H54 (cell line): ENCODE measurements around the gene TSEN54.

Experiments
- DNase-seq: peaks from one replicate; pipeline ENCODE4 v3.0.0; 2011; ENCODE audit warnings: low spot score, mixed read lengths; ENCODE audit not compliant: insufficient read length
- FAIRE-seq: peaks from 3 replicates; lab custom pipeline; 2011; peaks lifted over from hg19 to GRCh38; lab: Jason Lieb, UNC
- POLR2A ChIP-seq: IDR thresholded peaks from 2 replicates; pipeline ENCODE4 v1.6.1; 2011; ENCODE audit warnings: low read depth, mild to moderate bottlenecking, low read length

Gene TSEN54

DNA sequence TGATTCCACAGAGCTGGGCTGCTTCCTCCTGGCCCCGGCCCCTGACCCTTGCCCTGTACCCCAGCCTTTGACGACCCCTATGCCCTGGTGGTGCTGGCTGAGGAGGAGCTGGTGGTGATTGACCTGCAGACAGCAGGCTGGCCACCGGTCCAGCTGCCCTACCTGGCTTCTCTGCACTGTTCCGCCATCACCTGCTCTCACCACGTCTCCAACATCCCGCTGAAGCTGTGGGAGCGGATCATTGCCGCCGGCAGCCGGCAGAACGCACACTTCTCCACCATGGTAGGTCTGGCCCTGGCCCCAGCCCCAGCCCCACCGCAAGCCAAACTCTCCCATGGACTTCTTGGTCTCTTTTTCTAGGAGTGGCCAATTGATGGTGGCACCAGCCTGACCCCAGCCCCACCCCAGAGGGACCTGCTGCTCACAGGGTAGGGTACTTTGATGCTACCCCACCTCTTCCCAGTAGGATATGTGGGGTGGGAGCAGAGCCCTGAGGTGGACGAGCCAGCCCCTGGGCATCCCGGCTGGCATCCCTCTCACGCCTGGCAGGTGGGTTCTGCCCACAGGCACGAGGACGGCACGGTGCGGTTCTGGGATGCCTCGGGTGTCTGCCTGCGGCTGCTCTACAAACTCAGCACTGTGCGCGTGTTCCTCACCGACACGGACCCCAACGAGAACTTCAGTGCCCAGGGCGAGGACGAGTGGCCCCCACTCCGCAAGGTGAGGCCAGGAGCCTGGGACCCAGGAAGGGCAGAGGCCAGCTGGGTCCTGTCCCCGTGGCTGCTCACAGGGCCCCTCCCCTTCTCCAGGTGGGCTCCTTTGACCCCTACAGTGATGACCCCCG lies 52.3 kb downstream of the TSEN54 start:
- DNase-seq = no peak
- no peak for TF ChIP-seq POLR2A
- FAIRE-seq = no peak

DNA sequence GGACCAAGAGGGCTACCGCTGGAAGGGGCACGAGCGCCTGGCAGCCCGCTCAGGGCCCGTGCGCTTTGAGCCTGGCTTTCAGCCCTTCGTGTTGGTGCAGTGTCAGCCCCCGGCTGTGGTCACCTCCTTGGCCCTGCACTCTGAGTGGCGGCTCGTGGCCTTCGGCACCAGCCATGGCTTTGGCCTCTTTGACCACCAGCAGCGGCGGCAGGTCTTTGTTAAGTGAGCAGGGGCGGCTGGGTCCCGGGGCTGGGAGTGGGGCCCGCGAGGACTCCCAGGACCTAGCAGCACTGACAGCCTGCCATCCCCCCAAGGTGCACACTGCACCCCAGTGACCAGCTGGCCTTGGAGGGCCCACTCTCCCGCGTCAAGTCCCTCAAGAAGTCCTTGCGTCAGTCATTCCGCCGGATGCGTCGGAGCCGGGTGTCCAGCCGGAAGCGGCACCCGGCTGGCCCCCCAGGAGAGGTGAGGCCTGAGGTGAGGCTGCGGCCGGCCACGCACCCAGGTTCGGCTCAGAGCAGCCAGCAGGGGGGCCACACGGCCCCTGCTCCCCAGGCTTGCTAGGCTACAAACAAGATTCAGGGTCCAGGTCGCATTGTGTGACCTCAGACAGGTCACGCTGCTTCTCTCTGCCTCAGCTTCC lies 53.8 kb downstream of the TSEN54 start:
- TF ChIP-seq POLR2A = no peak
- no peak for FAIRE-seq
- no peak for DNase-seq

DNA sequence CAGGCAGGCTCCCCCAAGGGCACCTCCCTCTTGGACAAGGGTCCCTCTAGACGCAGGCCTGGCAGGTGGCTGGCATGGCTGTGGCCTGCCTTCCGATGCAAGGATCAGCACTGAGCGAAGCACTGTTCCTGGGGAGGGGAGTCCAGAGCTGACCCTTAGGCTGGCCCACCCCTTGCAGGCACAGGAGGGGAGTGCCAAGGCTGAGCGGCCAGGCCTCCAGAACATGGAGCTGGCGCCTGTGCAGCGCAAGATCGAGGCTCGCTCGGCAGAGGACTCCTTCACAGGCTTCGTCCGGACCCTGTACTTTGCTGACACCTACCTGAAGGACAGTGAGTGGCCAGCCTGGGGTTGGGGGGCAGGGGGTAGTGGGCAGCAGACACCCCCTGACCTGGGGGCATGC lies 54.4 kb downstream of the TSEN54 start:
- FAIRE-seq (no peak), DNase-seq (no peak)
- no peak for TF ChIP-seq POLR2A

DNA sequence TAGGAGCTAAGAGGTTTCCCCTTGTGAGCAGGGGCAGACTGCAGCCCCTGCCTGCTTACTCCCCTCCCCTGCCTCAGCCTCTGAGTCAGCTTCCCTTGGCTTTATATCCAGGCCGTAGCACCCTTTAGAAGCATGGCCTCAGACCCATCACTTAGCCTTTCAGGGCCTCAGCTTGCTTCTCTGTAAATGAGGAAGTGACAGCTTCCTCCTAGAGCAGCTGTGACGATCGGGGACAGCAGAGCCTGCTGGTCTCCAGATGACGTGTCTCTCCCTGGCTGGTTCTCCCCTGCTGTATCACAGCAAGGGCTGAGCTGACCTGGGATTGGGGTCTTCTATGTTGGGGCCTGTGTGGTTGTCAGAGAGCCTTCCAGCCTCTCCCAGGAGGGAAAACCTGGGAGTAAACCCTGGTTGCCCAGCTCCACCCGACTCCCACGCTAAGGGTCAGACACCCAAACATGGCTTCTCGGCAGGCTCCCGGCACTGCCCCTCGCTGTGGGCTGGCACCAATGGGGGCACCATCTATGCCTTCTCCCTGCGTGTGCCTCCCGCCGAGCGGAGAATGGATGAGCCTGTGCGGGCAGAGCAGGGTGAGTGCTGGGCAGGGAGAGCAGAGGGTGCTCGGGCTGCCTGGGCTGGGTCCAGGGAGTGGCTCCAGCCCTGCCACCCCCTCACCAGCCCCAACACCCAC lies 55.0 kb downstream of the TSEN54 start:
- FAIRE-seq (no peak), DNase-seq (no peak)
- TF ChIP-seq POLR2A = no peak

DNA sequence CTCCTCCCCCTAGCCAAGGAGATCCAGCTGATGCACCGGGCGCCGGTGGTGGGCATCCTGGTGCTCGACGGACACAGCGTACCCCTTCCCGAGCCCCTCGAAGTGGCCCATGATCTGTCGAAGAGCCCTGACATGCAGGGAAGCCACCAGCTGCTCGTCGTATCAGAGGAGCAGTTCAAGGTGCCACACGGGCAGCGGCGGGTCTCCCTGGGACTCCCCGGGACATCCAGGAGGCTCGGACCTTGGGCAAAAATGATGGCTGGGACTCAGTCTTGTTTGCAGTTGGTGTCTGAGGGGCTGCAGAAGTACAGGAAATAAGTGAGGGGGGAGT lies 55.5 kb downstream of the TSEN54 start:
- no peak for FAIRE-seq
- no peak for DNase-seq
- TF ChIP-seq POLR2A = no peak

DNA sequence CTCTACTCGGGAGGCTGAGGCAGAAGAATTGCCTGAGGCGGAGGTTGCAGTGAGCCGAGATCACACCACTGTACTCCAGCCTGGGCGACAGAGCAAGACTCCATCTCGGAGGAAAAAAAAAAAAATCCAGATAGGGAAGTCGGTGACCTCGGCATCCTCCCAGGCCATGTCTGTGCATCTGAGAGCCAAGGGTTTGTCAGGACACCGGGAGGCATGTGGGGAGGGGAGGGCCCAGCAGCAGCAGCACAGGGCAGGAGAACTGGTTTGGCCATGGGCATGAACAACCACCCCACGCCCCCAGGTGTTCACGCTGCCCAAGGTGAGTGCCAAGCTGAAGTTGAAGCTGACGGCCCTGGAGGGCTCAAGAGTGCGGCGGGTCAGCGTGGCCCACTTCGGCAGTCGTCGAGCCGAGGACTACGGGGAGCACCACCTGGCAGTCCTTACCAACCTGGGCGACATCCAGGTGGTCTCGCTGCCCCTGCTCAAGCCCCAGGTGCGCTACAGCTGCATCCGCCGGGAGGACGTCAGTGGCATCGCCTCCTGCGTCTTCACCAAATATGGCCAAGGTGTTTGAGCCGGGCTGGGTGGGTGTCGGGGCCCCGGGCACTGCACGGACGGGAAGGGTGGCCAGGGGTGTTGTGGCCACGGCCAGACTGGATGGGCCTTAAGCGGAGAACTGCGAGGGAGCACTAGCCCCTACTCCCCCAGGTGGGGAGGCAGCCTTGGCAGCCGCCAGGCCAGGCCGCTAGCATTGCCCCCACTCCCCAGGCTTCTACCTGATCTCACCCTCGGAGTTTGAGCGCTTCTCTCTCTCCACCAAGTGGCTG lies 56.6 kb downstream of the TSEN54 start:
- no peak for FAIRE-seq
- DNase-seq = no peak
- TF ChIP-seq POLR2A = no peak

DNA sequence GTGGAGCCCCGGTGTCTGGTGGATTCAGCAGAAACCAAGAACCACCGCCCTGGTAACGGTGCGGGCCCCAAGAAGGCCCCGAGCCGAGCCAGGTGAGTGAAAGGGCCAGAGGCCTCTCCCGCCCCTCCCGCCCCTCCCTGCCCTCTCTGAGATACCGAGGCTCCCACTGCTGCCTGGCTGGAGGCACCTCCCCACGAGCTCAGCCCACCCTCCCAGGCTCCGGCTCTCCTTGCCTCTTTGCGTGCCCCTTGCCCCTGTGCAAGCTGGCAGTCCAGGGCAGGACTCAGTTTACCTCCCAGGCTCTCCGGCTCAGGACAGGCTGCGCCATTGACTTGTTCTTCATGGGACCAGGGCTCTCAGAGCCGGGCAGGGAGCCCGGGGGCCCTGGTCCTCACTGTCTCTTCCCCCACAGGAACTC lies 57.2 kb downstream of the TSEN54 start:
- DNase-seq (no peak), FAIRE-seq (no peak)
- no peak for TF ChIP-seq POLR2A

DNA sequence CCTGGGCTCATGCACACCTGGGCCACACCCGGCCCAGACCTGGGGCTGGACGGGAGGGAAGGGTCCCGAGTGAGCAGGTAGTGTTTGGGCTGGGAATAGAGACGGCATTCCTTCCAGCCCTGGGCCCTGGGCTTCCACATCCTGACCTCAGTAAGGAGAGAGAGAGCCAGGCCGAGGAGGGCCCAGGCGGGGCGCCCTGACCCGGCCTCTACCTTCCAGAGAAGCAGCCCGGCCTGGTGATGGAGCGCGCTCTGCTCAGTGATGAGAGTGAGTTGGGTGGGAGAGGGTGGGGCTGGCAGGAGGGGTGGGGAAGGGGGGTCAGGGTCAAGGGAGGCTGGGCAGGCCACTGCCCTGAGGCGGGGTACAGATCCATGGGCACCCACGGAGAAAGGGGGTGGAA lies 57.7 kb downstream of the TSEN54 start:
- FAIRE-seq (no peak), DNase-seq (no peak)
- TF ChIP-seq POLR2A = no peak
